ENCODE results near the gene PRKAG1.

DNA sequence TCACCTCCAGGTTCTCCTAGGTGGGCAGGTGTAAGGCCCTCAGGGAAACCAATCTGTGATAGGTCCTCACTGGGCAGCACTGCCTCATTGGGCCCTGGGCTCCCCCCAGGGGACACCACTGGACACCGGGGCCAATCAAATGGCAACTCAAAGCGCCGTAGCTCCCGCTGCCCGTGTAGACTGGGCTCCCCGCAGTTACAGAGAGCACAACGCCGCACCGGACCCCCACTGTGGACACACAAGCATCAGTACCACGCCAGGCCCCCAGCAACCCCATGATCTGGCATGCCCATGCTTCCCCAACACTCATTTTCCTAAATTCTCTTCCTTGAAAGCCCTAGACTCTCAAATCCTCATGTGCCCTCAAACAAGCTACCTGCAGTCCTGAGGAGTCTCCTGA lies 35.9 kb upstream of the PRKAG1 start:
- TF ChIP-seq, protein P1, sequence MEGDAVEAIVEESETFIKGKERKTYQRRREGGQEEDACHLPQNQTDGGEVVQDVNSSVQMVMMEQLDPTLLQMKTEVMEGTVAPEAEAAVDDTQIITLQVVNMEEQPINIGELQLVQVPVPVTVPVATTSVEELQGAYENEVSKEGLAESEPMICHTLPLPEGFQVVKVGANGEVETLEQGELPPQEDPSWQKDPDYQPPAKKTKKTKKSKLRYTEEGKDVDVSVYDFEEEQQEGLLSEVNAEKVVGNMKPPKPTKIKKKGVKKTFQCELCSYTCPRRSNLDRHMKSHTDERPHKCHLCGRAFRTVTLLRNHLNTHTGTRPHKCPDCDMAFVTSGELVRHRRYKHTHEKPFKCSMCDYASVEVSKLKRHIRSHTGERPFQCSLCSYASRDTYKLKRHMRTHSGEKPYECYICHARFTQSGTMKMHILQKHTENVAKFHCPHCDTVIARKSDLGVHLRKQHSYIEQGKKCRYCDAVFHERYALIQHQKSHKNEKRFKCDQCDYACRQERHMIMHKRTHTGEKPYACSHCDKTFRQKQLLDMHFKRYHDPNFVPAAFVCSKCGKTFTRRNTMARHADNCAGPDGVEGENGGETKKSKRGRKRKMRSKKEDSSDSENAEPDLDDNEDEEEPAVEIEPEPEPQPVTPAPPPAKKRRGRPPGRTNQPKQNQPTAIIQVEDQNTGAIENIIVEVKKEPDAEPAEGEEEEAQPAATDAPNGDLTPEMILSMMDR (IDR thresholded peaks at IDR 0.05), result no peak
- TF ChIP-seq POLR2AphosphoS5 (IDR thresholded peaks at IDR 0.05) (no peak), POLR2A (IDR thresholded peaks at IDR 0.05; ENCODE audit: low read depth) (no peak)
